ENCODE measurements around the gene MEG3. TPM values are rescaled to one million over a fixed set of nuclear protein-coding genes. Genes with fewer than 3 reads are reported as not detected.

The MEG3 gene
- total and polyA plus RNA-seq, 2 of the 8 experiments (the other 6 are each of a cell fraction or from before 2014, with no cell fraction given), result 0.17 to 1.1 TPM

- FAIRE-seq (no peak), DNase-seq (ENCODE audit: low read depth in 1 of 2, low spot score in 2 of 2) (no peak)
- H3K79me1 ChIP-seq (ENCODE audit: low read depth, low read length), result no peaks in the 10 kb centered on the region
- H4K91ac ChIP-seq (replicated peaks; ENCODE audit: insufficient read length, low read length), result peak overlapping the region; percentile 71
- no peaks in the 10 kb centered on the region for H3K9me3 ChIP-seq (ENCODE audit: insufficient read depth in 2 of 2, low read depth in 1 of 2, low read length in 1 of 2)
- H3K18ac ChIP-seq (ENCODE audit: extremely low read depth, low read length), result no peak overlapping the region
- H2BK15ac ChIP-seq (ENCODE audit: low read length), result no peak overlapping the region; the same call in 1 of the 2 replicates
- 92% methylated on average over 1 of the region's 1 CpG; no CpG with 5 or more reads in 1 of the 2 experiments for WGBS, 2 experiments (ENCODE audit: extremely low coverage in 1 of 2, insufficient coverage in 1 of 2, insufficient read length in 1 of 2, insufficient replicate concordance in 2 of 2, low coverage in 1 of 2, low lambda C conversion rate in 2 of 2, missing lambda C conversion rate in 1 of 2)
- CTCF ChIA-PET (ENCODE audit: partially characterized antibody), result no interaction called here
- H3K27ac ChIP-seq (ENCODE audit: low read depth, low read length), result no peak overlapping the region
- H3K4me2 ChIP-seq (ENCODE audit: insufficient read depth in 1 of 2, low read depth in 2 of 2, low read length in 2 of 2), result no peak overlapping the region
- no peak overlapping the region for H3K9ac ChIP-seq (replicated peaks in 1 of 4; ENCODE audit: extremely low read depth in 1 of 4, low read depth in 3 of 4, low read length in 3 of 4)
- POLR2A ChIA-PET (ENCODE audit: partially characterized antibody), result no interaction called here
- H3K4me1 ChIP-seq (replicated peaks in 1 of 4; ENCODE audit: control insufficient read depth in 3 of 4, insufficient read depth in 4 of 4, low read length in 3 of 4), result peaks cover 3 to 13% (median 6%) of the 10 kb centered on the region in 4 experiments; a peak in 6 of 7 replicates
- TF ChIP-seq TCF12 (IDR thresholded peaks at IDR 0.05; ENCODE audit: low read depth, low read length) (no peak), KDM1A (IDR thresholded peaks at IDR 0.05; ENCODE audit: borderline replicate concordance, low read length) (0 out of 2 replicates have a peak, but pooled peaks have one; percentile 21)
- H3K27me3 ChIP-seq (replicated peaks in 1 of 4; ENCODE audit: control insufficient read depth in 3 of 4, extremely low read depth in 1 of 4, insufficient read depth in 3 of 4, low read length in 3 of 4), result no peaks in the 10 kb centered on the region
- no peak overlapping the region for H3K4ac ChIP-seq (replicated peaks; ENCODE audit: insufficient read length, low read depth, low read length)
- H3K23ac ChIP-seq (ENCODE audit: insufficient read length), result no peak overlapping the region
- H3K36me3 ChIP-seq (ENCODE audit: control insufficient read depth in 2 of 4, insufficient read depth in 4 of 4, low read length in 3 of 4), result no peaks in the 10 kb centered on the region
- no peak overlapping the region for H2BK12ac ChIP-seq (ENCODE audit: low read depth, low read length)
- no peak overlapping the region for H2BK5ac ChIP-seq (ENCODE audit: low read depth, low read length)
- H4K20me1 ChIP-seq (replicated peaks in 1 of 2; ENCODE audit: control insufficient read depth in 1 of 2, insufficient read depth in 2 of 2, low read length in 2 of 2), result peaks cover 0 to 2% of the 10 kb centered on the region in 2 experiments
- no peaks in the 10 kb centered on the region for H3K23me2 ChIP-seq (ENCODE audit: low read depth, low read length)
- no peak overlapping the region; the same call in 1 of the 2 replicates for H2BK20ac ChIP-seq (ENCODE audit: low read length)
- no peaks in the 10 kb centered on the region for H3K79me2 ChIP-seq (ENCODE audit: control insufficient read depth in 1 of 2, insufficient read depth in 2 of 2, low read length in 2 of 2)
- no peak overlapping the region for H3K56ac ChIP-seq (replicated peaks; ENCODE audit: insufficient read length, low read depth, low read length)
- H2AK5ac ChIP-seq (ENCODE audit: low read depth, low read length), result no peak overlapping the region
- H4K8ac ChIP-seq (ENCODE audit: extremely low read depth, insufficient read depth, low read length), result no peak overlapping the region
- no peak overlapping the region for H4K5ac ChIP-seq (ENCODE audit: insufficient read length, low read depth, low read length)
- no peak overlapping the region for H3K14ac ChIP-seq (ENCODE audit: insufficient read length)
- H3K4me3 ChIP-seq (ENCODE audit: extremely low read depth in 1 of 4, insufficient read depth in 2 of 4, low read depth in 3 of 4, low read length in 4 of 4), result no peak overlapping the region
- H2AFZ ChIP-seq (ENCODE audit: low read length), result no peak overlapping the region
- H2BK120ac ChIP-seq (replicated peaks; ENCODE audit: low read depth, low read length), result no peak overlapping the region
These were observed 6.5 kb upstream of the MEG3 start for GRCh38 chr14:100819453-100819828.

Data from H1 (cell line).